GM19193 (cell line): ENCODE results near the gene DENND1C.

Experiments
- POLR2A ChIP-seq: IDR thresholded peaks from 4 replicates; pipeline ENCODE4 v1.6.1; 2011; ENCODE audit not compliant: insufficient read depth, insufficient read length; ENCODE audit errors: extremely low read depth

The DENND1C gene

DNA sequence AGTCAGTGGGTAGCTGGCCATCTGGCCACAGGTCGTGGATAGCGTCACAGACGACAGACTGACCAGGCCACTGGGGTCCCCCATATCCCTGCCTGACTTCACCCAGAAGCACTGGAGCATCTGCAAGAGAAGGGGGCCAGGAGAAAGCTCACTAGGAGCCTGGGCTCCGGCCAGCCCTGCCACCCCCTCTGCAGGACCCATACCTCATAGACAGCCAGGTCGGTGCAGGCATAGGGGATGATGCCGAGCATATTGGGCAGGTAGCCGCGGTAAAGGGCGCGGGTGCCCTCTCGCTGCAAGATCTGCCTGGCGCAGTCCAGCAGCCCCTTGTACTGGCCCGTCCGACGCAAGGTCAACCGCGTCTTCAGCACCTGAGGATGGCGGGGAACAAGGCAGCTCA, 54.5 kb downstream of the DENND1C start:
- no peak for TF ChIP-seq POLR2A

DNA sequence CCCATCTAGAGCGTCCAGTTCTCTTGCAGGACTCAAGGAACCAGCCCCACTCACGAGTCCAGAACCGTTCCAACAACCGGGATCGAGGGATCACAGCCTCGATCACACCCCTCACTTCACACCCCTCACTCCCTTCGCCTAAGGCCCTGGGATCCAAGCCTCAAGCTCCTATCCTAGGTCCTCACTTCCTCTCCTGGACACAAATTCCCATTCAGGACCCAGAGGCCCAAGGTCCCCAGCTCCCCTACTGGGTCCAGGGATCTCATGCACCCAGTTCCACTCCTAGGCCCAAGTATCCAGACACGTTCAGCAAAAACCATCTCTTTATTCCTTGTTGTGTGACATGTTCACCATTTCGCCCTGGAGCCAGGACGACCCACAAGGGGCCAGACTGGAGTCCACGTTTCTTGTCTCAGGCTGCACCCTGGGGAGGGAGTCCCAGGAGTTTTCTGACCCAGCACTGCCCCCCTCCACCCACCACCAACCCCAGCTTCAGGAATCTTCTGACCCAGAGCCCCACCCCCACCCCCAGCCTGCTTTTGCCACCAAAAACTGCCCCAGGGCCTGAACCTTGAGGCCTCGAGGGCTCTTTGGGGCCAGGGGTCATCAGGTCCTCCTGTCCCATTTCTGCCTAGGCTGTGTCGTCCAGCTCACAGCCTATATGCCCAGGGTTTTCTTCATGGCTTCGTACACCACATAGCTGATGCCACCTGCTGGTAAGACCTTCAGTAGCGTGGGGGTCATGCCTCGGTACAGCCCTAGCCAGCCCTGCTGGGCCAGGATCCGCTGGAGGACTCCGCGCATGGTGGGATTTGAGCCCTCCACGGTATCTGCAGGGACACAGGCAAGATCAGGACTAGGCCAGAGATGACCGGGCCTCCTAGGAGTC, 55.6 kb downstream of the DENND1C start:
- TF ChIP-seq POLR2A: no peak

DNA sequence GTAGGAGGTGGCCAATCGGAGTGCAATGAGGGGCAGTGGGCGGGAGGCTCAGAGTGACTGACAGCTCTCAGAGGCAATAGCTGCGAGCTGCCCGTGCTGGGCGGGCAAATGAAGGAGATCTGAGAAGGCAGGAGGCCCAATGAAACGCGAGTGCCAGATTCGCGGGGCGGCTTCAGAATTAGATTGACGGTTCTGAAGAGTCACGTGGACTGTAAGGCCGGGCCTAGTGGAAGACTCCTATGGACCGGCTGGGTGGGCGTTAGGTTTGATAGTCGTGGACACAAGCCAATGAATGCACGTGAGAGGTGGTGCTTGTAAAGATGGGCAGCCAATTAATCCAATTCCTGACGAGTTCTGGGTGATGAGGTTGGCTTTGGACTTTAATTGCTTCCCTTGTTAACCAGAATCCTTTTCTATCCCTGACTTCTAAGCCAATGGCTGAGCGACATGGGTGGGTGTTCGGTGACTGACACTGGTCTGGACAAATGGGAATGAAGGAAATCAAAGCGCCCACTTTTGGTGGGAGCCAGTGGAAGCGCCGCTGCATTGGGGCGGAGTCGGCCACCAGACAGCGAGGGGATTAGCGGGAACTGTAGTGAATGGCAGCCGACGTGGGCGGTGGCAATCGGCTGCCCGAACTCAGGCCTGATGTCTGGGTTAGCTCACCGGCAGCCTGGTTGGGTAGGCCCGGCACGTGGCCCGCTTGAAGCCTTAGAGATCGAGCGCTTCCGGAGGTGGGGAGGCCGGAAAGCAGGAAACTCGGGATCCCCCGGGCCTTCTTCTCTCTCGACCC, 56.5 kb downstream of the DENND1C start:
- peak; percentile 59 for TF ChIP-seq POLR2A

DNA sequence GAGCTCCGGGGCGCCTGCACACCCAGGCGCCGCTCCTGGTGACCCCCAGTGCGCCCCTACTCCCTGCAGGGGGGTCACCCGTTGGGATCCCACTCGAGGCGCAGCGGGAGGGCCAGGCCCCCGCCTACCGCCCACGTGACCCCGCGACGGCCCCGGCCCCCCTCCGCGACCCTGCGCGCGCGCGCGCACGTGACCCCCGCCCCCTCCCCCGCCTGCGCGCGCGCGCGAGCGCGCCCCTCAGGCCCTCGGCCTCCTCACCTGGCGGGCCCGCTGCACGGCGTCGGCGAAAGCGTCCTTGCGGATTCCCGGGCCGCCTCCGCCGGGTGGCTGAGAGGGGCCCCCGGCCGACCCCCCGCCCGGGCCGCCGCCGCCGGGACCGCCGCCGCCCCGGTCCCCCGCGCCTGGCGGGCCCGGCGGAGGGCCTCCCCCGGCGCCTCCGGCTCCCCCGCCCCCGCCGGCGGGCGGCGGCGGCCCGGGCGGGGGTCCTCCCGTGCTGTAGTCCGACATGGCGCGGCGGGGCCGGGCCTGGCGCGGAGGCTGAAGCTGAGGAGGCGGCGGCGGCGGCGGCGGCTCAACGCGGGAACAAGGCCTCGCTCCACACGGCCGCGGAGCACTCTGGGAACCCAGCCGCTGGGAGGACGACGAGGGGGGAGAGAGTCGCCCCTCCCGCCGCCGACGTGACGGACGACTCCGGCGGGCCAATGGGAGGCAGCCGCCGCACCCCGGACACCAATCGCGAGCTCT, 57.2 kb downstream of the DENND1C start, which contains the start of gene KHSRP:
TSS of gene KHSRP (minus strand) at position 617 of the 744 bp plus-strand sequence. CDS start at position 507, 110 bp downstream.
- peak; percentile 76 for TF ChIP-seq POLR2A

DNA sequence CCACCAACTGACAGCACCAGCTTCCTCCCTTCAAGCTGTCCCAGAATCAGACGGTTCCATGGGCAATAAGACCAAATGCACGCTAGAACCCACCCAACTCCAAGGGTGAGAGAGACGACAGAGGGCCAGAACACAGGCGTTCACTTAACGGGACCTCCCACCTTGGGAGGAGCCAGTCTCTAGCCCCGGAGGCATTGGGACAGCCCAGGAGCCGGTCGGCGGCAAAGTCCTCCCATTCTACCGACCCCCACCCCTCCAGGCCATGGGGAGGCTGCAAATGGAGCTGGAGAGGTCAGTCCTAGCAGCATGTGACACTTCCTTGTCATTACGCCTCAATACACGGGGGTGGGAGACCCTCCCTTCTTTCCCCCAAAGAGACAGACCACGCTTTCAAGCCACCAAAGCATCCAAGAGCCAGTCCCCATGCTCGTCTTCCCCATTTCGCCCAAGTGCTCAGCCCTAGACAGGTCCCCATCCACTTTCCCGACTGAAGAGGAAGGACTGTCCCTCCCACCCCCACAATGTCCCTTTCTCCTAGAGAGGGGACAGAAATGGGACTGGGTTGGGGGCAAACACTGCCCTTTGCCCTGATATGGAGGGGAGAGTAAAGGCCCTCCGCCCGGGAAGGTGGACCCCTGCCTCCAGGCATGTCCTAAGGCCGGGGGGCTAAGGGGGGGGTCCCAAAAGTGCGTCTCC, 57.9 kb downstream of the DENND1C start:
- no peak for TF ChIP-seq POLR2A

DNA sequence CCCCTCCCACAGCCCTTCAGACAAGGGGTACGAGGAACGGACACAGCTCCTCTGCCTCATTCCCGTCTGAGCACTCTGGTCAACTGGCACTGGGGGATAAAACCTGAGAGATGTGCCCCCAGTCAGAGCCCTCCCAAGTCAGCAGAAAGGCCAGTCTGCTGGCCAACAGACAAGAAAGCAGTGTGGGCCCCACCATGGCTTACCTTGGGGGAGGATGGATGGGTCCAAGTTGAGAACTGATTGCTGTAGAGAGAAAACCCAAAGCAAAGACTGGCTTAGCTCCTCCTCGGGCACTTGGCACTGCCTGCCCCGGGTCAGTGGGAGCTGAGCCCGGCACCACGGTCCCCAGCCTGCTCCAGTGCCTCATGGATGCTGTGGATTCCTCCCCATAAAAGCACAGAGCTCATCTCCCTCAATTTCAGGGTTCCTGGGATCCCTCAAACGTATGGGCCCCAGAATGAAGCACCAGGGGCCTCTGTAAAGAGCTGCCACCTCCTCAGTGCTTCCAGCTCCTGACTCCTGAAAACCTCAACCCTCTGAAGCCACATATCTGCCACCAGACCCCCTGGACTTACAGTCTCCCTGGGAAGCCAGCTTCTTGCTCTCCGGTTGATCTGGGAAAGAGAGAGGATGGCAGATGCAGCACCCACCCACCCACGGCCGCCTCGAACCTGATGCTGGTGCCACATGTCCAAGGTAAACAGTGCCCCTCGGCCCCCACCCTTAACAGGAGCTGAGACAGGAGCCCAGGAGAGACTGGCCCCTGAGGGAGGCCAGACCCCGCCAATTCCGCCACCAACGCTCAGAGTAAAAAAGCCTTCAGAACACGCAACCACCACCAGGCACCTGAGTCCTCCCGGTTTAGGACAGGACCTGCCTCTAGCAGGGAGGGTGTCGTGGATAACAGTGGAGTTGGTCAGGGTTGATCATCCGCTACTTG, 60.2 kb downstream of the DENND1C start:
- no peak for TF ChIP-seq POLR2A

DNA sequence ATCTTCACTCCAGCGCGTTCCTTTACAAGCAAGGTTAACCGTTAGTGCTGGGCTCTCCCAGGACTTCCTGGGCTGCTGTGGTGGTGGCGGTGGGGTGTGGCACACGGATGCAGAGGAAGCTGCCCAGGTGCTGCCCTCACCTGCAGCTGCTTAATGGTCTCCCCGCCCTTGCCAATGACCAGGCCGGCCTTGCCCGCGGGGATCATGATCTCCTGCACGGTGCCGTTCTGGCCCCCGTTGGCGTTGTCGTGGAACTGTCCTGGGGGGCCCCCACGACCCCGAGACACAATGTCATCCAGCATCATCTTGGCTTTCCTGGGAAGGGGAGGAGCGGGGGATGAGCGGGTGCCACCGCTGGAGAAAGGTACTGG, 63.0 kb downstream of the DENND1C start:
- peak; percentile 15 for TF ChIP-seq POLR2A

DNA sequence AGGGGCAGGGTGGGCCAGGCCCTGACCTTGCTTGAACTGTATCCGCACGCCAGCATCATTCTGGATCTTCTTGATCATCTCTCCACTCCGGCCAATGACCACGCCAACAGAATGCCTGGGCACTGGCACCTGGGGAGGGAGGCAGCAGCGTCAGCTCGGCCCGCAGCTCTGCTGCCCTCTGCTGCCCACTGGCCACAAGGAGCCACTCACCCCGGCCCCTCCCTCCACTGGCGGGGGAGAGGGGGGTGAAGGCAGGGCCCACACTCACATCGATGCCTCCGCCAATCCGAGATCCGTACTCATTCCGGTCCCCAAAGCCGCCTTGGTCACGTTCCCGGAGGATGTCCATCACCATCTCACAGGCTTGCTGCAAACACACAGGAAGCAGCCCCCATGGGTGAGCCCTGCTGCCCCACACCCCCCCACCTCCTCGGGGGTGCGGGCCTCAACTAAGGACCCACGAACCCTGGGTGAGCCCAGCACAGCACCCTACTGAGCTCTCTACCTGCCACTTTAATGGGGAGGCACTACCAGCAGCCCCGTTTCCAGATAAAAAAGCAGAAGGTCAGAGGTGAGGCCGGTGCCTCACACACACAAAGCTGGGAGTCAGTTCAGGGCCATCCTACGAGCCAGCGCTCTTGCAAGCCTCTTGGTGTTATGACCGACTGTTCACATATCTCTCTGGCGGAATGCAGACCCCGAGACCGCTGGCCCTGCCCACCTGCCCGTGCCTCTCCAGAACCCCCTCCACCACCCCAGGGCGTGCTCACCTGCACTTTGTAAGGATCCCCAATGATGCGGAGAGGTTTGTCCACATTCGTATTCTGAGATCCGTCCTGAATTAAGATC, 63.6 kb downstream of the DENND1C start:
- no peak for TF ChIP-seq POLR2A
